Urinary bladder (tissue), 4 donors: Measurements from ENCODE around the gene EPN3. TPM values are rescaled to one million over a fixed set of nuclear protein-coding genes. Genes with fewer than 3 reads are reported as not detected.

Experiments
- DNase-seq: peaks from one replicate; pipeline ENCODE4 v3.0.0-alpha.2; 2015; ENCODE audit errors: extremely low spot score
- H3K27ac ChIP-seq: one replicate; pipeline ENCODE4 v1.5.1; 2013; ENCODE audit warnings: low read depth, mild to moderate bottlenecking, moderate library complexity
- H3K36me3 ChIP-seq: one replicate; pipeline ENCODE4 v1.6.1; 2013; ENCODE audit warnings: mild to moderate bottlenecking, moderate library complexity; ENCODE audit not compliant: insufficient read depth
- H3K4me1 ChIP-seq: one replicate; pipeline ENCODE4 v1.6.1; 2013; ENCODE audit warnings: mild to moderate bottlenecking, moderate library complexity; ENCODE audit not compliant: insufficient read depth
- H3K4me3 ChIP-seq: one replicate; pipeline ENCODE4 v1.5.1; 2013; ENCODE audit warnings: low read depth, low read length
- WGBS: extraction: QIAGEN DNeasy Blood & Tissue Kit; methylation state at CpG from one replicate; pipeline ENCODE4 v1.1.7; 2013; 5-methylcytosine and 5-hydroxymethylcytosine counted together
- polyA plus RNA-seq: library from polyadenylated mRNA; stranded (reverse); fragments of 200-250 nt; gene quantifications from one replicate; pipeline ENCODE4 v1.2.3, GENCODE V29; 2013
- total RNA-seq: library from RNA; depleted of rRNA; stranded (reverse); fragments of >200 nt; gene quantifications from one replicate; pipeline ENCODE4 v1.2.3, GENCODE V29; 2014
- donor health status: healthy with polysubstance abuse.
- donor health status: healthy.

Gene EPN3
- total and polyA plus RNA-seq, 2 donors: 4.4 to 5.6 TPM

GRCh38 chr17:50533720-50534148 is 1.2 kb downstream of the EPN3 start:
- no peak for DNase-seq
- WGBS: 1% methylated on average over 17 of the region's 17 CpGs
- no peaks in the 10 kb centered on the region for H3K4me1 ChIP-seq
- H3K4me3 ChIP-seq: peak overlapping the region; percentile 22
- H3K36me3 ChIP-seq: no peaks in the 10 kb centered on the region
- peak overlapping the region; percentile 29 for H3K27ac ChIP-seq

GRCh38 chr17:50534222-50534978 is 1.9 kb downstream of the EPN3 start:
- Histone ChIP-seq H3K4me3 (peak overlapping the region; percentile 3), H3K27ac (peak overlapping the region; percentile 54), H3K36me3 (no peaks in the 10 kb centered on the region), H3K4me1 (no peaks in the 10 kb centered on the region)
- DNase-seq: no peak
- WGBS: 61% methylated on average over 24 of the region's 24 CpGs

- Histone ChIP-seq H3K27ac (peak overlapping the region; percentile 54), H3K4me1 (no peaks in the 10 kb centered on the region), H3K36me3 (no peaks in the 10 kb centered on the region), H3K4me3 (peak overlapping the region; percentile 3)
- WGBS: 94% methylated on average over 2 of the region's 2 CpGs
- no peak for DNase-seq
Measured at GRCh38 chr17:50534979-50535326, 2.4 kb downstream of the EPN3 start.

GRCh38 chr17:50535407-50535806 is 2.9 kb downstream of the EPN3 start:
- Histone ChIP-seq H3K4me3 (no peak overlapping the region), H3K4me1 (no peaks in the 10 kb centered on the region), H3K36me3 (no peaks in the 10 kb centered on the region), H3K27ac (no peak overlapping the region)
- no peak for DNase-seq
- 86% methylated on average over 7 of the region's 7 CpGs for WGBS

- 95% methylated on average over 45 of the region's 45 CpGs for WGBS
- H3K27ac ChIP-seq: no peak overlapping the region
- no peaks in the 10 kb centered on the region for H3K36me3 ChIP-seq
Measured at GRCh38 chr17:50536683-50537646, 4.4 kb downstream of the EPN3 start.

GRCh38 chr17:50537721-50538548 is 5.4 kb downstream of the EPN3 start:
- Histone ChIP-seq H3K4me3 (no peak overlapping the region), H3K27ac (no peak overlapping the region), H3K4me1 (no peaks in the 10 kb centered on the region), H3K36me3 (no peaks in the 10 kb centered on the region)
- 86% methylated on average over 20 of the region's 20 CpGs for WGBS
- no peak for DNase-seq

More at GRCh38 chr17:50536683-50537646, 4.4 kb downstream of the EPN3 start:
- Histone ChIP-seq H3K4me3 (no peak overlapping the region), H3K4me1 (no peaks in the 10 kb centered on the region)
- DNase-seq: no peak

GRCh38 chr17:50538549-50539410 is 6.2 kb downstream of the EPN3 start:
- Histone ChIP-seq H3K27ac (no peak overlapping the region), H3K4me3 (no peak overlapping the region), H3K4me1 (no peaks in the 10 kb centered on the region), H3K36me3 (no peaks in the 10 kb centered on the region)
- no peak for DNase-seq
- WGBS: 73% methylated on average over 20 of the region's 20 CpGs

- no peak for DNase-seq
- WGBS: 75% methylated on average over 15 of the region's 15 CpGs
- Histone ChIP-seq H3K36me3 (no peaks in the 10 kb centered on the region), H3K4me1 (no peaks in the 10 kb centered on the region), H3K4me3 (no peak overlapping the region), H3K27ac (no peak overlapping the region)
Measured at GRCh38 chr17:50539762-50540559, 7.4 kb downstream of the EPN3 start.

- Histone ChIP-seq H3K27ac (no peak overlapping the region), H3K36me3 (no peaks in the 10 kb centered on the region), H3K4me3 (no peak overlapping the region), H3K4me1 (no peaks in the 10 kb centered on the region)
- WGBS: 93% methylated on average over 11 of the region's 11 CpGs
- no peak for DNase-seq
Measured at GRCh38 chr17:50540560-50541401, 8.2 kb downstream of the EPN3 start.

- peak overlapping the region; percentile 54 for H3K4me3 ChIP-seq
- WGBS: 72% methylated on average over 9 of the region's 9 CpGs
- H3K36me3 ChIP-seq: no peaks in the 10 kb centered on the region
- H3K4me1 ChIP-seq: no peaks in the 10 kb centered on the region
- DNase-seq: no peak
- no peak overlapping the region for H3K27ac ChIP-seq
Measured at GRCh38 chr17:50541402-50541715, 8.8 kb downstream of the EPN3 start.
